ENCODE data around the gene RAB3B. TPM values are rescaled to one million over a fixed set of nuclear protein-coding genes. Genes with fewer than 3 reads are reported as not detected.

Gene RAB3B
- total and polyA plus RNA-seq, 2 of the 4 experiments (the other 2 are of a cell fraction), result 33.6 to 78.5 TPM

DNA sequence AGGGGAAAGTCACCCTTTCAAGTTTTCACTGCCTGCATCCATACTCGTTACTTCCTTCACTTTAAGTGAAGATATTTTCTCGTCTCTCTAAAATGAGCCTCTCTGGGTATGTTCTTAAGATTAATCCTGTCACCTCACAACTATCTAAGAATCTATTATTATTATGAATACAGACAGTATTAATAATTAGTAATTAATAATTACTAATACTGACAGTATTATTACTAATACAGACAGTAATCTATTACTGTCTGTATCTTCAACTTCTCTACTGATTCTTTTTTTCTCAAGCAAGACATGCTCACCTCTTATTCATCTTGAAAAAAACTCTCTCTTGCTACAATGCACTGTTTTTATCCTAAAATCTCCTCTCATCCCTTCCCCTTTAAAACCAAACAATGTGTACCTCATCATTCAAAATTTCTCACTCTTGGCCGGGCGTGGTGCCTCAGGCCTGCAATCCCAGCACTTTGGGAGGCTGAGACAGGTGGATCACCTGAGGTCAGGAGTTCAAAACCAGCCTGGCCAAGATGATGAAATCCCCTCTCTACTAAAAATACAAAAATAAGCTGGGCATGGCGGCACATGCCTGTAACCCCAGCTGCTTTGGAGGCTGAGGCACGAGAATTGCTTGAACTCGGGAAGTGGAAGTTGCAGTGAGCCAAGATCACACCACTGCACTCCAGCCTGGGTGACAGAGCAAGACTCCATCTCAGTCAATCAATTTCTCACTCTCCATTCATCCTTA lies 119.7 kb downstream of the RAB3B start:
- no TSS peak for BruUV-seq (replicated peaks)
- Histone ChIP-seq H3K79me1 (ENCODE audit: low read depth in 1 of 2, low read length in 2 of 2) (peaks cover 20 to 71% of the 10 kb centered on the region in 2 experiments), H3K4me1 (ENCODE audit: control insufficient read depth, insufficient read depth, low read length) (0 out of 2 replicates have a peak, but pooled peaks cover 3% of the 10 kb centered on the region), H3K23ac (ENCODE audit: low read depth, low read length) (no peak overlapping the region), H3K4me3 (ENCODE audit: insufficient read depth, low read depth, low read length) (no peak overlapping the region), H4K5ac (ENCODE audit: low read depth, low read length) (no peak overlapping the region), H2BK120ac (ENCODE audit: low read depth, low read length) (no peak overlapping the region), H2BK5ac (ENCODE audit: low read depth, low read length, poor library complexity, severe bottlenecking) (no peak overlapping the region), H3K9ac (ENCODE audit: low read depth, low read length) (no peak overlapping the region), H3K36me3 (ENCODE audit: control insufficient read depth, insufficient read depth, low read length) (peaks cover 7% of the 10 kb centered on the region), H4K20me1 (ENCODE audit: insufficient read depth, low read length) (peaks cover 63% of the 10 kb centered on the region), H4K8ac (ENCODE audit: low read depth in 2 of 2, low read length in 2 of 2) (no peak overlapping the region), H2AK9ac (replicated peaks; ENCODE audit: low read depth, low read length, poor library complexity) (no peak overlapping the region), H3K14ac (replicated peaks; ENCODE audit: low read depth, low read length) (no peak overlapping the region), H3K56ac (ENCODE audit: extremely low read depth, insufficient read depth, low read length) (no peak overlapping the region), H3K27ac (ENCODE audit: insufficient read depth, low read length) (no peak overlapping the region), H3K18ac (ENCODE audit: low read depth, low read length) (no peak overlapping the region), H2BK15ac (ENCODE audit: low read depth, low read length) (no peak overlapping the region), H2AFZ (replicated peaks; ENCODE audit: low read length, poor library complexity) (no peak overlapping the region), H3K9me3 (ENCODE audit: control insufficient read depth, insufficient read depth, low read length) (no peaks in the 10 kb centered on the region), H2BK20ac (ENCODE audit: low read depth, low read length) (no peak overlapping the region), H3K27me3 (ENCODE audit: control insufficient read depth, insufficient read depth, low read length) (no peaks in the 10 kb centered on the region), H3K4ac (ENCODE audit: low read depth, low read length) (no peak overlapping the region), H3K9me1 (ENCODE audit: insufficient read depth, low read length) (peaks cover 13% of the 10 kb centered on the region), H4K91ac (ENCODE audit: insufficient read depth, low read depth, low read length) (no peak overlapping the region), H3K4me2 (ENCODE audit: low read depth, low read length) (no peak overlapping the region), H2AK5ac (ENCODE audit: low read depth, low read length) (no peak overlapping the region)
- intact Hi-C loops (cut with micrococcal nuclease), result loop anchor here (5.0 kb wide), 1 partner anchor 43 kb away; no protein-coding TSS in a partner anchor
- ChIA-PET CTCF (no interaction called here), POLR2A (ENCODE audit: unreplicated experiment) (interaction anchor here (0.6 kb wide), 1 partner anchor 293 kb away, joined by 4 read pairs; no protein-coding TSS in a partner anchor)
- ATAC-seq (ENCODE audit: low read depth) (no peak), DNase-seq (no peak)
- in situ Hi-C loops (cut with MboI; ENCODE audit: low sequenced_read_pairs), result no loop called here
- 100% methylated on average over 4 of the region's 7 CpGs; no CpG with 5 or more reads in 1 of the 2 experiments for WGBS, 2 experiments (ENCODE audit: extremely low coverage in 2 of 2, insufficient read length in 1 of 2)
- dilution Hi-C loops (cut with HindIII; ENCODE audit: low sequenced_read_pairs, unreplicated experiment), result no loop called here
- TF ChIP-seq RFX5 (IDR thresholded peaks at IDR 0.05; ENCODE audit: low read depth, low read length) (no peak), NFE2L2 (IDR thresholded peaks at IDR 0.05; ENCODE audit: low read depth, low read length) (no peak), FOS (IDR thresholded peaks at IDR 0.05; ENCODE audit: low read depth, low read length) (no peak), MAFK (IDR thresholded peaks at IDR 0.05; ENCODE audit: low read depth, low read length) (no peak), CHD1 (IDR thresholded peaks at IDR 0.05; ENCODE audit: low read depth, low read length) (no peak), RCOR1 (IDR thresholded peaks at IDR 0.05; ENCODE audit: insufficient replicate concordance, low read length) (no peak), MXI1 (IDR thresholded peaks at IDR 0.05; ENCODE audit: borderline replicate concordance, low read depth, low read length) (no peak), RAD21 (IDR thresholded peaks at IDR 0.05; ENCODE audit: low read length) (no peak), BHLHE40 (IDR thresholded peaks at IDR 0.05; ENCODE audit: low read depth, low read length) (no peak), SMC3 (IDR thresholded peaks at IDR 0.05; ENCODE audit: low read depth, low read length) (no peak), MAZ (IDR thresholded peaks at IDR 0.05; ENCODE audit: borderline replicate concordance, low read depth, low read length) (no peak), CEBPB (IDR thresholded peaks at IDR 0.05; ENCODE audit: low read depth, low read length) (no peak)
- TF ChIP-seq, protein P1, sequence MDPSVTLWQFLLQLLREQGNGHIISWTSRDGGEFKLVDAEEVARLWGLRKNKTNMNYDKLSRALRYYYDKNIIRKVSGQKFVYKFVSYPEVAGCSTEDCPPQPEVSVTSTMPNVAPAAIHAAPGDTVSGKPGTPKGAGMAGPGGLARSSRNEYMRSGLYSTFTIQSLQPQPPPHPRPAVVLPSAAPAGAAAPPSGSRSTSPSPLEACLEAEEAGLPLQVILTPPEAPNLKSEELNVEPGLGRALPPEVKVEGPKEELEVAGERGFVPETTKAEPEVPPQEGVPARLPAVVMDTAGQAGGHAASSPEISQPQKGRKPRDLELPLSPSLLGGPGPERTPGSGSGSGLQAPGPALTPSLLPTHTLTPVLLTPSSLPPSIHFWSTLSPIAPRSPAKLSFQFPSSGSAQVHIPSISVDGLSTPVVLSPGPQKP (IDR thresholded peaks at IDR 0.05; ENCODE audit: borderline replicate concordance, low read depth, low read length), result no peak
- TF ChIP-seq, protein P2, sequence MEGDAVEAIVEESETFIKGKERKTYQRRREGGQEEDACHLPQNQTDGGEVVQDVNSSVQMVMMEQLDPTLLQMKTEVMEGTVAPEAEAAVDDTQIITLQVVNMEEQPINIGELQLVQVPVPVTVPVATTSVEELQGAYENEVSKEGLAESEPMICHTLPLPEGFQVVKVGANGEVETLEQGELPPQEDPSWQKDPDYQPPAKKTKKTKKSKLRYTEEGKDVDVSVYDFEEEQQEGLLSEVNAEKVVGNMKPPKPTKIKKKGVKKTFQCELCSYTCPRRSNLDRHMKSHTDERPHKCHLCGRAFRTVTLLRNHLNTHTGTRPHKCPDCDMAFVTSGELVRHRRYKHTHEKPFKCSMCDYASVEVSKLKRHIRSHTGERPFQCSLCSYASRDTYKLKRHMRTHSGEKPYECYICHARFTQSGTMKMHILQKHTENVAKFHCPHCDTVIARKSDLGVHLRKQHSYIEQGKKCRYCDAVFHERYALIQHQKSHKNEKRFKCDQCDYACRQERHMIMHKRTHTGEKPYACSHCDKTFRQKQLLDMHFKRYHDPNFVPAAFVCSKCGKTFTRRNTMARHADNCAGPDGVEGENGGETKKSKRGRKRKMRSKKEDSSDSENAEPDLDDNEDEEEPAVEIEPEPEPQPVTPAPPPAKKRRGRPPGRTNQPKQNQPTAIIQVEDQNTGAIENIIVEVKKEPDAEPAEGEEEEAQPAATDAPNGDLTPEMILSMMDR (conservative IDR thresholded peaks at IDR 0.05; ENCODE audit: low read depth, low read length), result no peak
- TF ChIP-seq, protein P3, sequence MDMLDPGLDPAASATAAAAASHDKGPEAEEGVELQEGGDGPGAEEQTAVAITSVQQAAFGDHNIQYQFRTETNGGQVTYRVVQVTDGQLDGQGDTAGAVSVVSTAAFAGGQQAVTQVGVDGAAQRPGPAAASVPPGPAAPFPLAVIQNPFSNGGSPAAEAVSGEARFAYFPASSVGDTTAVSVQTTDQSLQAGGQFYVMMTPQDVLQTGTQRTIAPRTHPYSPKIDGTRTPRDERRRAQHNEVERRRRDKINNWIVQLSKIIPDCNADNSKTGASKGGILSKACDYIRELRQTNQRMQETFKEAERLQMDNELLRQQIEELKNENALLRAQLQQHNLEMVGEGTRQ (IDR thresholded peaks at IDR 0.05; ENCODE audit: low read depth, low read length), result no peak

Data from IMR-90 (cell line).